KOPT-K1 (cell line): ENCODE data around the gene MYH11.

Experiments
- H3K27ac ChIP-seq: fragments of 200-600 bp; sonication (generic); 2 replicates; pipeline ENCODE4 v1.5.1; 2016; ENCODE audit warnings: antibody characterized with exemption, mild to moderate bottlenecking, low read depth, low read length; ENCODE audit not compliant: poor library complexity, severe bottlenecking
- H3K36me3 ChIP-seq: fragments of 200-600 bp; sonication (generic); 2 replicates; pipeline ENCODE4 v1.5.1; 2017; ENCODE audit warnings: antibody characterized with exemption, mild to moderate bottlenecking, low read length, moderate library complexity; ENCODE audit not compliant: insufficient read depth
- H3K9me3 ChIP-seq: fragments of 200-600 bp; sonication (generic); 2 replicates; pipeline ENCODE4 v1.5.1; 2017; ENCODE audit warnings: antibody characterized with exemption, low read length, mild to moderate bottlenecking; ENCODE audit not compliant: insufficient read depth, poor library complexity, severe bottlenecking

MYH11 gene

GRCh38 chr16:15856901-15857698, at the start of gene MYH11:
MYH11 (minus strand) TSS chr16:15857028; CDS start chr16:15838252, 18,776 bp downstream.
- no peak within 1 kb of the TSS for H3K27ac ChIP-seq

GRCh38 chr16:15906439-15906838, 49.6 kb upstream of the MYH11 start:
- H3K9me3 ChIP-seq = no peaks in the 10 kb centered on the region
- H3K27ac ChIP-seq = no peak overlapping the region
- no peaks in the 10 kb centered on the region for H3K36me3 ChIP-seq

More at GRCh38 chr16:15856901-15857698, at the start of gene MYH11:
- Histone ChIP-seq H3K9me3 (no peaks in the 10 kb centered on the region), H3K36me3 (no peaks in the 10 kb centered on the region)

- no peaks in the 10 kb centered on the region for H3K9me3 ChIP-seq
- no peaks in the 10 kb centered on the region for H3K36me3 ChIP-seq
- H3K27ac ChIP-seq = no peak overlapping the region
Measured at GRCh38 chr16:15903960-15904359, 47.1 kb upstream of the MYH11 start.

GRCh38 chr16:15900901-15901500, 44.2 kb upstream of the MYH11 start:
- H3K9me3 ChIP-seq = no peaks in the 10 kb centered on the region
- no peaks in the 10 kb centered on the region for H3K36me3 ChIP-seq
- H3K27ac ChIP-seq = no peak overlapping the region

GRCh38 chr16:15900357-15900756, 43.5 kb upstream of the MYH11 start:
- Histone ChIP-seq H3K27ac (no peak overlapping the region), H3K36me3 (no peaks in the 10 kb centered on the region), H3K9me3 (no peaks in the 10 kb centered on the region)

GRCh38 chr16:15899538-15900100, 42.8 kb upstream of the MYH11 start:
- no peaks in the 10 kb centered on the region for H3K36me3 ChIP-seq
- H3K9me3 ChIP-seq = no peaks in the 10 kb centered on the region
- H3K27ac ChIP-seq = no peak overlapping the region

- no peak overlapping the region for H3K27ac ChIP-seq
Measured at GRCh38 chr16:15898654-15899053, 41.8 kb upstream of the MYH11 start.

GRCh38 chr16:15897834-15898254, 41.0 kb upstream of the MYH11 start:
- H3K9me3 ChIP-seq = no peaks in the 10 kb centered on the region
- no peaks in the 10 kb centered on the region for H3K36me3 ChIP-seq
- peak overlapping the region; percentile 44 for H3K27ac ChIP-seq

More at GRCh38 chr16:15898654-15899053, 41.8 kb upstream of the MYH11 start:
- Histone ChIP-seq H3K36me3 (no peaks in the 10 kb centered on the region), H3K9me3 (no peaks in the 10 kb centered on the region)

- Histone ChIP-seq H3K27ac (peak overlapping the region; percentile 44), H3K9me3 (no peaks in the 10 kb centered on the region), H3K36me3 (no peaks in the 10 kb centered on the region)
Measured at GRCh38 chr16:15897121-15897780, 40.4 kb upstream of the MYH11 start.

GRCh38 chr16:15894571-15895374, 37.9 kb upstream of the MYH11 start:
- no peak overlapping the region for H3K27ac ChIP-seq
- no peaks in the 10 kb centered on the region for H3K9me3 ChIP-seq
- no peaks in the 10 kb centered on the region for H3K36me3 ChIP-seq

GRCh38 chr16:15891508-15891907, 34.7 kb upstream of the MYH11 start:
- no peaks in the 10 kb centered on the region for H3K9me3 ChIP-seq
- H3K27ac ChIP-seq = no peak overlapping the region
- peaks cover 2% of the 10 kb centered on the region; the same call in 1 of the 2 replicates for H3K36me3 ChIP-seq

GRCh38 chr16:15888072-15888976, 31.5 kb upstream of the MYH11 start, which contains the start of gene CEP20:
CEP20 (minus strand) TSS chr16:15888603; CDS start chr16:15888585, 18 bp downstream.
- Histone ChIP-seq H3K27ac (peak within 1 kb of the TSS; percentile 94), H3K9me3 (no peaks in the 10 kb centered on the region), H3K36me3 (peaks cover 13% of the 10 kb centered on the region)

GRCh38 chr16:15887283-15887682, 30.5 kb upstream of the MYH11 start:
- H3K27ac ChIP-seq = peak overlapping the region; percentile 94
- peaks cover 23% of the 10 kb centered on the region for H3K36me3 ChIP-seq
- no peaks in the 10 kb centered on the region for H3K9me3 ChIP-seq
